Stomach (tissue), 9 donors: Measurements from ENCODE around the gene SGCB. TPM values are rescaled to one million over a fixed set of nuclear protein-coding genes. Genes with fewer than 3 reads are reported as not detected.
A peak's percentile ranks its signal among the peaks of the same experiment; 100 is the strongest.

Experiments used
- DNase-seq, 2 donors: peaks; one replicate each; pipeline versions ENCODE4 v3.0.0 to v3.0.0-alpha.2; 2013 to 2019
- H3K27ac ChIP-seq, 5 donors: fragments of 200-600 bp in 4 of 5; sonication (generic) in 4 of 5; one replicate each; pipeline ENCODE4 v1.5.1; 2013 to 2019; ENCODE audit warnings: mild to moderate bottlenecking in 1 of 5, moderate library complexity in 1 of 5
- H3K27me3 ChIP-seq, 3 donors: fragments of 200-600 bp; sonication (generic); one replicate each; pipeline ENCODE4 v1.5.1; 2017 to 2019; ENCODE audit warnings: mixed run types in 1 of 3
- H3K36me3 ChIP-seq, 4 donors: fragments of 200-600 bp; sonication (generic); 1 replicate in 3 of 4; 2 replicates in 1 of 4; pipeline ENCODE4 v1.5.1; 2016 to 2019
- H3K4me1 ChIP-seq, 4 donors: fragments of 200-600 bp; sonication (generic); one replicate each; pipeline ENCODE4 v1.5.1; 2016 to 2019
- H3K4me3 ChIP-seq, 4 donors: fragments of 200-600 bp; sonication (generic) in 3 of 4; one replicate each; pipeline ENCODE4 v1.5.1; 2016 to 2019; ENCODE audit warnings: mild to moderate bottlenecking in 1 of 4
- H3K9me3 ChIP-seq, 4 donors: fragments of 200-600 bp; sonication (generic); one replicate each; pipeline ENCODE4 v1.5.1; 2016 to 2019
- EP300 ChIP-seq: sonication (generic); formaldehyde crosslinking; IDR thresholded peaks from one replicate; pipeline ENCODE4 v1.6.1; 2017; ENCODE audit warnings: antibody characterized with exemption
- POLR2A ChIP-seq, 4 donors: fragments of 450-650 bp; IDR thresholded peaks; one replicate each; pipeline ENCODE4 v1.6.1; 2016; ENCODE audit warnings: antibody characterized with exemption in 4 of 4, control low read depth in 2 of 4, mild to moderate bottlenecking in 1 of 4, moderate library complexity in 1 of 4
- POLR2AphosphoS5 ChIP-seq, 3 donors: sonication (generic); formaldehyde crosslinking; IDR thresholded peaks; one replicate each; pipeline ENCODE4 v1.6.1; 2016; ENCODE audit warnings: antibody characterized with exemption in 3 of 3
- WGBS, 5 donors: extraction: QIAGEN DNeasy Blood & Tissue Kit in 3 of 5; methylation state at CpG; one replicate each; pipeline versions ENCODE4 v1.1.5 to v1.1.7; 2013 to 2018; 5-methylcytosine and 5-hydroxymethylcytosine counted together
- intact Hi-C: fragments of 100-400 bp; cut with DNase I; formaldehyde crosslinking; loops from one replicate; pipeline ENCODE4 v1.15.1; 2023; ENCODE audit warnings: low total_unique reads
- polyA plus RNA-seq, 3 donors: library from polyadenylated mRNA; stranded (reverse); fragments of 200-250 nt; gene quantifications; one replicate each; pipeline ENCODE4 v1.2.3, GENCODE V29; 2013
- total RNA-seq, 5 donors: library from RNA; depleted of rRNA; stranded (reverse); fragments of >200 nt; gene quantifications; one replicate each; pipeline versions ENCODE4 v1.1.0 to v1.2.3, GENCODE V29; 2014 to 2016
- TF ChIP-seq, protein P1 (sequence below), 7 experiments: fragments of 450-650 bp in 4 of 7; fragments of 200-600 bp in 3 of 7; sonication (generic) in 3 of 7; IDR thresholded peaks; one replicate each; pipeline ENCODE4 v1.5.1; 2016 to 2019; ENCODE audit warnings: antibody characterized with exemption in 7 of 7, control low read depth in 2 of 7, mild to moderate bottlenecking in 1 of 7
- donor health status: healthy with polysubstance abuse.
- donor health status: Bipolar disorder and iron deficiency.
- donor health status: healthy.

SGCB gene
- total and polyA plus RNA-seq, 8 donors: 2.9 to 34.3 (median 9.5) TPM

DNA sequence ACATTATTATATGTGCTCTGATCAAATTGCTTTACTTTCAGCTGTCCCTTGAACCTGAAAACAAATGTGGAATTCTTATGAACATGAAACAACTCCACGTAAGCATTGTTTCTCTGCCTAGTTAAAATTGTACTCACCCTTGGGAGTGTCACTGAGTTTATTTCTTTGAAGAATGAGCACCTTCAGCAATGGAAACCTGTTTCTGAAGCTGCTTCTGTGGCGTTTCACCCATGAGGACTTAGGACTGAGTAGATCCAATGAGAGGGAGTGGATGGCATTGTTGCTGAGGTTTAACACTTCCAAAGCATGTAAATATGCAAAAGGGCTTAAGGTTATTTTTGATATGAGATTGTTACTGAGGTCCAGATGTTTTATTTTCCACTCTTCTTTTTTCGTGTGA, 21.1 kb downstream of the SGCB start:
- peak in 1 of 2 donors; percentile 19 for DNase-seq
- Histone ChIP-seq H3K36me3 (peaks cover 0 to 11% (median under 1%) of the 10 kb centered on the region in 4 donors), H3K27ac (peak overlapping the region in 2 of 5 donors; percentile 32 to 58), H3K27me3 (no peaks in the 10 kb centered on the region), H3K4me3 (no peak overlapping the region), H3K4me1 (peaks cover 0 to 11% (median 0%) of the 10 kb centered on the region in 4 donors), H3K9me3 (no peaks in the 10 kb centered on the region)
- intact Hi-C loops: no loop called here
- WGBS, 5 donors: 49 to 63% (median 55%) methylated on average over 3 of the region's 3 CpGs
- no peak for TF ChIP-seq EP300
- TF ChIP-seq POLR2AphosphoS5 (IDR thresholded peaks at IDR 0.05): no peak
- TF ChIP-seq POLR2A (IDR thresholded peaks at IDR 0.05): no peak
- TF ChIP-seq, protein P1, sequence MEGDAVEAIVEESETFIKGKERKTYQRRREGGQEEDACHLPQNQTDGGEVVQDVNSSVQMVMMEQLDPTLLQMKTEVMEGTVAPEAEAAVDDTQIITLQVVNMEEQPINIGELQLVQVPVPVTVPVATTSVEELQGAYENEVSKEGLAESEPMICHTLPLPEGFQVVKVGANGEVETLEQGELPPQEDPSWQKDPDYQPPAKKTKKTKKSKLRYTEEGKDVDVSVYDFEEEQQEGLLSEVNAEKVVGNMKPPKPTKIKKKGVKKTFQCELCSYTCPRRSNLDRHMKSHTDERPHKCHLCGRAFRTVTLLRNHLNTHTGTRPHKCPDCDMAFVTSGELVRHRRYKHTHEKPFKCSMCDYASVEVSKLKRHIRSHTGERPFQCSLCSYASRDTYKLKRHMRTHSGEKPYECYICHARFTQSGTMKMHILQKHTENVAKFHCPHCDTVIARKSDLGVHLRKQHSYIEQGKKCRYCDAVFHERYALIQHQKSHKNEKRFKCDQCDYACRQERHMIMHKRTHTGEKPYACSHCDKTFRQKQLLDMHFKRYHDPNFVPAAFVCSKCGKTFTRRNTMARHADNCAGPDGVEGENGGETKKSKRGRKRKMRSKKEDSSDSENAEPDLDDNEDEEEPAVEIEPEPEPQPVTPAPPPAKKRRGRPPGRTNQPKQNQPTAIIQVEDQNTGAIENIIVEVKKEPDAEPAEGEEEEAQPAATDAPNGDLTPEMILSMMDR (IDR thresholded peaks at IDR 0.05): no peak

DNA sequence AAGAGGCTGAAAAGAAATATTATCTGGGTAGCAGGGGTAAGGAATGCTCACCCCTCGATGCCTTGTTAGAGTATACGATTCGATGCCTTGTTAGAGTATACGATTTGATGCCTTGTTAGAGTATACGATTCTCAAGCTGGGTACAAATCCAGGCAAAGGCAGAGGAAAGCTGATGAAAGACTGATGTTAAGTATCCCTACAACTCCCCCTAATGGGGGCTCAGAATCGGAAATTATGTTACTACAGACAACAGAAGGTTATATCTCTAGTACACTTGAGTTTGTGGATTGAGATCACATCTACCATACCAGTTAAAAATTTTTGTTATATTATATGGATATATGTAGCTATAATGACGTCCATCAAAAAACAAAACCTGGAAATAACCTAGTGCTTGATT, 22.7 kb downstream of the SGCB start:
- Histone ChIP-seq H3K9me3 (no peaks in the 10 kb centered on the region), H3K27me3 (no peaks in the 10 kb centered on the region), H3K36me3 (peaks cover 0 to 3% (median 0%) of the 10 kb centered on the region in 4 donors), H3K4me1 (peaks cover 0 to 11% (median 0%) of the 10 kb centered on the region in 4 donors), H3K27ac (no peak overlapping the region), H3K4me3 (no peak overlapping the region)
- intact Hi-C loops: no loop called here
- TF ChIP-seq POLR2AphosphoS5 (IDR thresholded peaks at IDR 0.05): no peak
- TF ChIP-seq POLR2A (IDR thresholded peaks at IDR 0.05): no peak
- TF ChIP-seq, protein P1 (IDR thresholded peaks at IDR 0.05): no peak
- TF ChIP-seq EP300: no peak
- peak in 1 of 2 donors; percentile 24 for DNase-seq
- 76 to 83% (median 81%) methylated on average over 7 of the region's 7 CpGs for WGBS, 5 donors

DNA sequence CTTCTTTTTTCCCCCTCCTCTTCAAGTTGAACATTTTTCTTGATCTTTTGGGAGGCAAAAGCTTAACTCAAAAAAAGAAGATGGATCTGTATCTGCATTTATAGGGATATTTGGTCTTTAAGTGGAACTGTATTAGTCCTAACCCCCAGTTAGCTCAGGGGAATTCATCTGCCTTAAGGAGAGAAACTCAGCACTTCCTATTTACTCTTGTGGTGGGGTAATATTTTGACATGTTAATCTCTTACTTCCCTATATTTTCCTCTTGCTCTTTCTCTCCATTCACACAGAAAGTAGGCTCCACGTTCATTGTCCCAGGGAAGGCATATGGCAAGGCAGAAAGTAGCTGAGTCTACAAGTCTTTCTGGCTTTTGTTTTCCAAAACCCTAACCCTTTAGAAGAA, 23.2 kb downstream of the SGCB start:
- WGBS, 5 donors: 35 to 61% (median 47%) methylated on average over 1 of the region's 1 CpG
- intact Hi-C loops: no loop called here
- DNase-seq: no peak
- no peaks in the 10 kb centered on the region for H3K27me3 ChIP-seq
- H3K9me3 ChIP-seq: no peaks in the 10 kb centered on the region
- H3K36me3 ChIP-seq: peaks cover 0 to 3% (median 0%) of the 10 kb centered on the region in 4 donors
- no peak overlapping the region for H3K27ac ChIP-seq
- TF ChIP-seq, protein P1 (IDR thresholded peaks at IDR 0.05): no peak
- no peak for TF ChIP-seq POLR2A (IDR thresholded peaks at IDR 0.05)
- no peak for TF ChIP-seq EP300
- no peak for TF ChIP-seq POLR2AphosphoS5 (IDR thresholded peaks at IDR 0.05)
- H3K4me1 ChIP-seq: peaks cover 0 to 7% (median 0%) of the 10 kb centered on the region in 4 donors
- no peak overlapping the region for H3K4me3 ChIP-seq

DNA sequence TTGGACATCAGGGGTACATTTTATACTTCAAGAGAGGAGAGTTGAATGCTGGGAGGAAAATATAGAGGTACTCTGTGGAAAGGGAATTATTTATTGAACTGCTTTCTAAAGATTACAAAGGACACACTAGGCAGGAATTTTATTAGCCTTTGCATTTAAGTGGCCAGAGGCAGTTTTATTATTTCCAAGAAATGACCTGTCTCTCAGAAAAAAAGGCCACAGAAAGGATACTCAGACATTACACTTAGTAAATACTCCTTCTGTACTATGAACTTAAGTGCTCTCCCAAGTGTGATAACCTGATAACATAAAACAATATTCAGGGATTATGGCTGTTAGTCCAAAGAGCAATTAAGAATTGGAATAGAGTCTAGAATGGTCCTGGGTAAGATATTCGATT, 25.4 kb downstream of the SGCB start:
- H3K4me1 ChIP-seq: peaks cover 0 to 7% (median 0%) of the 10 kb centered on the region in 4 donors
- H3K36me3 ChIP-seq: peaks cover 0 to 3% (median 0%) of the 10 kb centered on the region in 4 donors
- no peaks in the 10 kb centered on the region for H3K9me3 ChIP-seq
- no peak overlapping the region for H3K27ac ChIP-seq
- H3K27me3 ChIP-seq: no peaks in the 10 kb centered on the region
- intact Hi-C loops: no loop called here
- no peak overlapping the region for H3K4me3 ChIP-seq
- WGBS, 5 donors: 34 to 69% (median 51%) methylated on average over 1 of the region's 1 CpG
- no peak for DNase-seq
- TF ChIP-seq, protein P1 (IDR thresholded peaks at IDR 0.05): no peak
- TF ChIP-seq POLR2A (IDR thresholded peaks at IDR 0.05): no peak
- no peak for TF ChIP-seq POLR2AphosphoS5 (IDR thresholded peaks at IDR 0.05)
- TF ChIP-seq EP300: no peak
